ENCODE results near the gene GALNT4.

- TF ChIP-seq CTCF (IDR thresholded peaks at IDR 0.05 in 2 of 3, conservative IDR thresholded peaks at IDR 0.05 in 1 of 3; ENCODE audit: borderline replicate concordance in 1 of 3, insufficient read depth in 1 of 3, low read depth in 2 of 3, low read length in 2 of 3) (peak in 1 of 3 experiments; percentile 12; a peak in 1 of 6 replicates), RAD21 (IDR thresholded peaks at IDR 0.05; ENCODE audit: low read depth) (no peak), SP1 (IDR thresholded peaks at IDR 0.05; ENCODE audit: low read depth) (no peak), ZNF274 (IDR thresholded peaks at IDR 0.05; ENCODE audit: low read depth, low read length) (no peak), TCF7L2 (IDR thresholded peaks at IDR 0.05; ENCODE audit: borderline replicate concordance, extremely low read depth, insufficient read depth, insufficient read length) (no peak)
Observed at GRCh38 chr12:89504560-89505346, 19.8 kb downstream of the GALNT4 start.
